GM23338 (cell line): ENCODE measurements around the gene CDH20. TPM values are rescaled to one million over a fixed set of nuclear protein-coding genes. Genes with fewer than 3 reads are reported as not detected.

Source experiments
- ATAC-seq: fragments of 200-7000 bp; cut with Tn5 transposase; 3 replicates; pipeline ENCODE4 v1.9.1; 2020
- DNase-seq: peaks from one replicate; pipeline ENCODE4 v3.0.0-alpha.2; 2015; ENCODE audit warnings: low spot score
- H2AFZ ChIP-seq: fragments of 200-600 bp; sonication (generic); 2 replicates; pipeline ENCODE4 v1.8.0; 2016; ENCODE audit warnings: antibody characterized with exemption, mild to moderate bottlenecking, moderate library complexity
- H3F3A ChIP-seq: fragments of 200-600 bp; sonication (generic); replicated peaks from 2 replicates; pipeline ENCODE4 v1.8.0; 2017; ENCODE audit warnings: antibody characterized with exemption, mixed run types, low read depth
- H3K27ac ChIP-seq: fragments of 200-600 bp; sonication (generic); 2 replicates; pipeline ENCODE4 v1.6.1; 2016; ENCODE audit warnings: low read depth
- H3K27me3 ChIP-seq: fragments of 200-600 bp; sonication (generic); 2 replicates; pipeline ENCODE4 v1.8.0; 2016; ENCODE audit warnings: mild to moderate bottlenecking, mixed run types, moderate library complexity; ENCODE audit not compliant: insufficient read depth
- H3K36me3 ChIP-seq: fragments of 200-600 bp; sonication (generic); 2 replicates; pipeline ENCODE4 v1.8.0; 2016; ENCODE audit warnings: mild to moderate bottlenecking; ENCODE audit not compliant: insufficient read depth
- H3K4me1 ChIP-seq: fragments of 200-600 bp; sonication (generic); 2 replicates; pipeline ENCODE4 v1.8.0; 2016; ENCODE audit warnings: mild to moderate bottlenecking, moderate library complexity; ENCODE audit not compliant: insufficient read depth
- H3K4me2 ChIP-seq: fragments of 200-600 bp; sonication (generic); 2 replicates; pipeline ENCODE4 v1.7.1; 2017; ENCODE audit warnings: mixed run types
- H3K4me3 ChIP-seq: fragments of 200-600 bp; sonication (generic); 2 replicates; pipeline ENCODE4 v1.6.1; 2016; ENCODE audit warnings: mixed run types
- H3K79me2 ChIP-seq: fragments of 200-600 bp; sonication (generic); replicated peaks from 2 replicates; pipeline ENCODE4 v1.8.0; 2017; ENCODE audit warnings: mild to moderate bottlenecking; ENCODE audit not compliant: insufficient read depth
- H3K9me2 ChIP-seq: fragments of 200-600 bp; sonication (generic); 2 replicates; pipeline ENCODE4 v1.8.0; 2017; ENCODE audit not compliant: insufficient read depth
- H4K20me1 ChIP-seq: fragments of 200-600 bp; sonication (generic); replicated peaks from 2 replicates; pipeline ENCODE4 v1.8.0; 2017; ENCODE audit warnings: mild to moderate bottlenecking; ENCODE audit not compliant: insufficient read depth
- H3K27ac Mint-ChIP-seq: 2 replicates; pipeline ENCODE4 v1.8.0; 2020; ENCODE audit warnings: inconsistent platforms, mild to moderate bottlenecking, moderate library complexity, mixed read lengths
- H3K27me3 Mint-ChIP-seq: 3 replicates; pipeline ENCODE4 v1.8.0; 2022; ENCODE audit warnings: low read depth, mild to moderate bottlenecking, moderate library complexity, mixed read lengths, inconsistent platforms; ENCODE audit not compliant: insufficient read depth, poor library complexity
- H3K36me3 Mint-ChIP-seq: 3 replicates; pipeline ENCODE4 v1.8.0; 2021; ENCODE audit warnings: low read depth, mild to moderate bottlenecking, inconsistent platforms, moderate library complexity, mixed read lengths
- H3K4me1 Mint-ChIP-seq: 3 replicates; pipeline ENCODE4 v1.8.0; 2020; ENCODE audit warnings: mild to moderate bottlenecking, inconsistent platforms, mixed read lengths
- H3K4me3 Mint-ChIP-seq: 3 replicates; pipeline ENCODE4 v1.8.0; 2021; ENCODE audit warnings: moderate library complexity, mild to moderate bottlenecking, inconsistent platforms, mixed read lengths
- H3K9me3 Mint-ChIP-seq: 3 replicates; pipeline ENCODE4 v1.8.0; 2020; ENCODE audit warnings: moderate library complexity, mild to moderate bottlenecking, inconsistent platforms, mixed read lengths
- CREB1 ChIP-seq: fragments of 250-450 bp; sonication (Bioruptor Pico); IDR thresholded peaks from 2 replicates; pipeline ENCODE4 v1.5.0; 2020; ENCODE audit warnings: low read depth, mild to moderate bottlenecking, moderate library complexity
- CTCF ChIP-seq, 2 experiments: fragments of 200-600 bp in 1 of 2; sonication (generic) in 1 of 2; conservative IDR thresholded peaks; 2 replicates each; pipeline versions ENCODE4 v1.5.1 to v1.6.1; 2016 to 2017; ENCODE audit warnings: antibody characterized with exemption in 2 of 2, low read depth in 2 of 2, mild to moderate bottlenecking in 2 of 2, moderate library complexity in 1 of 2
- ETS1 ChIP-seq: IDR thresholded peaks from 2 replicates; pipeline ENCODE4 v1.6.1; 2016; ENCODE audit warnings: antibody characterized with exemption
- JUNB ChIP-seq: IDR thresholded peaks from one replicate; pipeline ENCODE4 v1.6.1; 2016; ENCODE audit warnings: antibody characterized with exemption; ENCODE audit not compliant: unreplicated experiment
- POLR2AphosphoS5 ChIP-seq: IDR thresholded peaks from 2 replicates; pipeline ENCODE4 v1.6.1; 2016; ENCODE audit warnings: antibody characterized with exemption, low read depth
- REST ChIP-seq: IDR thresholded peaks from one replicate; pipeline ENCODE4 v1.6.1; 2018; ENCODE audit warnings: antibody characterized with exemption; ENCODE audit not compliant: unreplicated experiment
- ZNF331 ChIP-seq: fragments of 250-450 bp; sonication (Bioruptor Pico); IDR thresholded peaks from 2 replicates; pipeline ENCODE4 v1.5.0; 2020; ENCODE audit warnings: low read depth, mild to moderate bottlenecking, moderate library complexity
- ZNF462 ChIP-seq: fragments of 250-450 bp; sonication (Bioruptor Pico); IDR thresholded peaks from 2 replicates; pipeline ENCODE4 v1.5.0; 2020; ENCODE audit warnings: mild to moderate bottlenecking, moderate library complexity
- polyA plus RNA-seq: library from polyadenylated mRNA; unstranded; fragments of >200 nt; fragmentation: Nextera tagmentation; extraction: Ambion mirVana; gene quantifications from 2 replicates; pipeline ENCODE4 v1.2.1, GENCODE V29; 2016
- total RNA-seq: library from RNA; depleted of rRNA; stranded (reverse); fragments of >200 nt; shearing (Covaris generic); gene quantifications from 2 replicates; pipeline ENCODE4 v1.2.3, GENCODE V29; 2014

Gene CDH20
- total and polyA plus RNA-seq, 2 experiments from 2014 or later = 1.0 TPM; not detected in 1

GRCh38 chr18:61535401-61535800, 202.2 kb downstream of the CDH20 start (continued):
- TF ChIP-seq POLR2AphosphoS5 (no peak), ETS1 (no peak)

GRCh38 chr18:61541673-61542072, 208.4 kb downstream of the CDH20 start:
- Mint-ChIP-seq H3K4me3 (no peak overlapping the region), H3K4me1 (peaks cover 3% of the 10 kb centered on the region; the same call in 2 of the 3 replicates), H3K36me3 (no peaks in the 10 kb centered on the region), H3K9me3 (no peaks in the 10 kb centered on the region), H3K27me3 (no peaks in the 10 kb centered on the region), H3K27ac (no peak overlapping the region)
- H3K4me3 ChIP-seq = no peak overlapping the region
- H4K20me1 ChIP-seq = no peaks in the 10 kb centered on the region
- peaks cover 15% of the 10 kb centered on the region for H3K9me2 ChIP-seq
- DNase-seq (no peak), ATAC-seq (no peak)
- H3K79me2 ChIP-seq = no peaks in the 10 kb centered on the region
- peak overlapping the region; percentile 74; the same call in 1 of the 2 replicates for H2AFZ ChIP-seq
- H3K27ac ChIP-seq = no peak overlapping the region
- no peaks in the 10 kb centered on the region for H3K27me3 ChIP-seq
- no peaks in the 10 kb centered on the region; the same call in 1 of the 2 replicates for H3K36me3 ChIP-seq
- no peak for TF ChIP-seq ZNF331
- TF ChIP-seq CTCF (conservative IDR thresholded peaks at IDR 0.05; ENCODE audit: low read depth in 2 of 2) = no peak
- TF ChIP-seq CREB1 (CRISPR knock-in tag) = no peak
- TF ChIP-seq REST = no peak
- TF ChIP-seq JUNB = no peak
- no peak for TF ChIP-seq ETS1
- TF ChIP-seq ZNF462 (CRISPR knock-in tag) = no peak
- H3F3A ChIP-seq = no peaks in the 10 kb centered on the region
- no peaks in the 10 kb centered on the region for H3K4me1 ChIP-seq
- H3K4me2 ChIP-seq = no peak overlapping the region
